WI38 (cell line): ENCODE results near the gene MTHFD2L.

Experiments
- H3K4me3 ChIP-seq: 2 replicates; pipeline ENCODE4 v1.5.1; 2011; ENCODE audit warnings: low read depth, mild to moderate bottlenecking, control low read depth, low read length
- CTCF ChIP-seq: IDR thresholded peaks from 2 replicates; pipeline ENCODE4 v1.5.1; 2012; ENCODE audit warnings: low read depth, mild to moderate bottlenecking, control low read depth, low read length

MTHFD2L gene

GRCh38 chr4:74159143-74159709 is 1.3 kb downstream of the MTHFD2L start:
- H3K4me3 ChIP-seq, result peak overlapping the region; percentile 79
- no peak for TF ChIP-seq CTCF

- H3K4me3 ChIP-seq, result no peak overlapping the region
- TF ChIP-seq CTCF, result no peak
These were observed 3.9 kb downstream of the MTHFD2L start for GRCh38 chr4:74161666-74162450.

GRCh38 chr4:74166135-74166534 is 8.2 kb downstream of the MTHFD2L start:
- TF ChIP-seq CTCF, result no peak
- H3K4me3 ChIP-seq, result no peak overlapping the region

GRCh38 chr4:74166818-74167217 is 8.9 kb downstream of the MTHFD2L start:
- TF ChIP-seq CTCF, result no peak
- no peak overlapping the region for H3K4me3 ChIP-seq

- TF ChIP-seq CTCF, result no peak
- H3K4me3 ChIP-seq, result no peak overlapping the region
These were observed 9.7 kb downstream of the MTHFD2L start for GRCh38 chr4:74167585-74167984.

GRCh38 chr4:74168841-74169240 is 10.9 kb downstream of the MTHFD2L start:
- TF ChIP-seq CTCF, result no peak
- H3K4me3 ChIP-seq, result no peak overlapping the region

- TF ChIP-seq CTCF, result no peak
- no peak overlapping the region for H3K4me3 ChIP-seq
These were observed 15.4 kb downstream of the MTHFD2L start for GRCh38 chr4:74173321-74173720.
